Measurements from ENCODE around the gene ARID3B. TPM values are rescaled to one million over a fixed set of nuclear protein-coding genes. Genes with fewer than 3 reads are reported as not detected.

The ARID3B gene
- polyA plus RNA-seq, 1 experiment: 1.6 TPM

DNA sequence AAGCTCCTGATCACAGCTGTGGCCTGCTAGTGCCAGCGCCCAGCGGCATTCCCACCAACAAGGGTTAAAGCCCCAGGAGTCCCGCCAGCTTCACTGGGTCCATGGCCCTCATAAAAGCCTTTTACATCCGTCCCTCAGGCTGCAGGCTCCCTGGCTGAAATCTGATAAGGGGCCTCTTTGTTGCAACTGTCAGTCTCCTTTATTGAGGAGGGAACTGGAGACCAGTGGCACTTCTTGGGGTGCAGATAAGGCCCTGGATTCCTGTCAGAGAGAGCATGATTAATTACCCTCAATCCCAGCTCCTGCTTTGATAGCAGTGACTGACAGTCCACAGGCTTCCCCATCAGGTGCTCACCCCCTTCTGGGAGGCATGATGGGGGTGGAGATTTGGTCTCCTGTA lies 43.8 kb downstream of the ARID3B start:
- CTCF ChIA-PET: no interaction called here
- no peak overlapping the region for H3K4me3 ChIP-seq (ENCODE audit: low read depth, low read length)
- H3K9me3 ChIP-seq (ENCODE audit: control insufficient read depth, insufficient read depth, low read length): no peaks in the 10 kb centered on the region
- H3K27ac ChIP-seq (ENCODE audit: low read depth, low read length): no peak overlapping the region
- POLR2A ChIA-PET: interaction anchor here (0.7 kb wide), 1 partner anchor 13 kb away, joined by 3 read pairs; no protein-coding TSS in a partner anchor
- no peaks in the 10 kb centered on the region for H3K27me3 ChIP-seq (ENCODE audit: control insufficient read depth, insufficient read depth, low read length)
- no peak for DNase-seq (ENCODE audit: low read depth, low spot score)
- TF ChIP-seq, protein P1, sequence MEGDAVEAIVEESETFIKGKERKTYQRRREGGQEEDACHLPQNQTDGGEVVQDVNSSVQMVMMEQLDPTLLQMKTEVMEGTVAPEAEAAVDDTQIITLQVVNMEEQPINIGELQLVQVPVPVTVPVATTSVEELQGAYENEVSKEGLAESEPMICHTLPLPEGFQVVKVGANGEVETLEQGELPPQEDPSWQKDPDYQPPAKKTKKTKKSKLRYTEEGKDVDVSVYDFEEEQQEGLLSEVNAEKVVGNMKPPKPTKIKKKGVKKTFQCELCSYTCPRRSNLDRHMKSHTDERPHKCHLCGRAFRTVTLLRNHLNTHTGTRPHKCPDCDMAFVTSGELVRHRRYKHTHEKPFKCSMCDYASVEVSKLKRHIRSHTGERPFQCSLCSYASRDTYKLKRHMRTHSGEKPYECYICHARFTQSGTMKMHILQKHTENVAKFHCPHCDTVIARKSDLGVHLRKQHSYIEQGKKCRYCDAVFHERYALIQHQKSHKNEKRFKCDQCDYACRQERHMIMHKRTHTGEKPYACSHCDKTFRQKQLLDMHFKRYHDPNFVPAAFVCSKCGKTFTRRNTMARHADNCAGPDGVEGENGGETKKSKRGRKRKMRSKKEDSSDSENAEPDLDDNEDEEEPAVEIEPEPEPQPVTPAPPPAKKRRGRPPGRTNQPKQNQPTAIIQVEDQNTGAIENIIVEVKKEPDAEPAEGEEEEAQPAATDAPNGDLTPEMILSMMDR (IDR thresholded peaks at IDR 0.05; ENCODE audit: low read depth, low read length): no peak

DNA sequence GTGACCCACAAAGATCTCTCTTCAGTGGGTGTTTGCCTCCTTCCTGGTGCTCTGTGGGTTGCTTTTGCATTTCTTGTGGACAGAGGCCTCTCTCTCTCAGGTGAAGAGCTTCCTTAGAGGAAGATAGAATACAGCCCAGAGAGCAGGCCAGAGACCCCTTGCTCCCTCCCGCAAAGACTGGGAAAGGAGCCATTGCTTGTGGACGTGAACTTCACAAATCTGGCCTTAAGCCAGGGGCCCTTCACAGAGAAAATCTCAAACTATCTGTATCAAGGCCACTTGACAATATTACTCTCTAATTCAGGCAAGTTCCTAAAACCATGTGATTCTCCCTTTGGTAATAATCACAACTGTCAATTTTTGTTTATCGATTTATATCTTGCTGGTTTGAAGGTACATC lies 44.2 kb downstream of the ARID3B start:
- no peaks in the 10 kb centered on the region for H3K9me3 ChIP-seq (ENCODE audit: control insufficient read depth, insufficient read depth, low read length)
- no peak overlapping the region for H3K27ac ChIP-seq (ENCODE audit: low read depth, low read length)
- H3K27me3 ChIP-seq (ENCODE audit: control insufficient read depth, insufficient read depth, low read length): no peaks in the 10 kb centered on the region
- DNase-seq (ENCODE audit: low read depth, low spot score): no peak
- CTCF ChIA-PET: no interaction called here
- H3K4me3 ChIP-seq (ENCODE audit: low read depth, low read length): no peak overlapping the region
- TF ChIP-seq, protein P1 (IDR thresholded peaks at IDR 0.05; ENCODE audit: low read depth, low read length): no peak
- POLR2A ChIA-PET: interaction anchor here (0.7 kb wide), 1 partner anchor 13 kb away, joined by 3 read pairs; no protein-coding TSS in a partner anchor

DNA sequence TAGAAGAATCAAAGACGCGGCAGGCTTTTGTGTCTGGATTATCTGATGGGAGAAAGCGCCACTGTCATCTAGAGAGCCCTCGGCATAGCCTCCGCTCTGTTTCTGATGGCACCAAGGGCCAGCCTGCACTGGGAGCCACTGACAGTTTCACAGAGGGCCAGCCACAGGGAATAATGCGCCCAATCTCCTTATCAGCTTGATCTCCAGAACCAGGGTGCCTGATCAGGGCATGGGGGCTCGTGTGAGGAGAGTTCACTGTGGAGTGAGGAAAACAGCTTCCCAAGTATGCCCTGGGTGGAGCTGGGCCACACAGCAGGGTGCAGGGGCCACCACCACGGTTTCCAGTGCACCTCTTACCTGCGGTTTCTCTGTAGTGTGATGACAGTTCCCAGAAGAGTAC lies 44.8 kb downstream of the ARID3B start:
- no peak overlapping the region for H3K27ac ChIP-seq (ENCODE audit: low read depth, low read length)
- no peak for DNase-seq (ENCODE audit: low read depth, low spot score)
- no peaks in the 10 kb centered on the region for H3K27me3 ChIP-seq (ENCODE audit: control insufficient read depth, insufficient read depth, low read length)
- H3K4me3 ChIP-seq (ENCODE audit: low read depth, low read length): no peak overlapping the region
- no peaks in the 10 kb centered on the region for H3K9me3 ChIP-seq (ENCODE audit: control insufficient read depth, insufficient read depth, low read length)
- TF ChIP-seq, protein P1 (IDR thresholded peaks at IDR 0.05; ENCODE audit: low read depth, low read length): no peak
- POLR2A ChIA-PET: no interaction called here
- CTCF ChIA-PET: no interaction called here

DNA sequence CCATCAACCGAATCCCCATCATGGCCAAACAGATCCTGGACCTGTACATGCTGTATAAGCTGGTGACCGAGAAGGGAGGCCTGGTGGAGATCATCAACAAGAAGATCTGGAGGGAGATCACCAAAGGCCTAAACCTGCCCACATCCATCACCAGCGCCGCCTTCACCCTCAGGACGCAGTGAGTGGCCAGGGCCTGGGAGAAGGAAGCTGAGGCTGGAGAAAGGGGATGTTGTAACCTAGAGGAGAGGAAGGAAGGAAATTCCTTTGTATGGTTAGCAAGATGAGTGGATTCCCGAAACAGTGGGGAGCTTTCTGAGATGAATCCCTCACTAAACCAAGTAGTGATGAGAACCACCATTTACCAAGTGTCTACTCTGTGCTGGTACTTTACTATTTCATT lies 48.8 kb downstream of the ARID3B start:
- ChIA-PET POLR2A (no interaction called here), CTCF (no interaction called here)
- no peak for DNase-seq (ENCODE audit: low read depth, low spot score)
- Histone ChIP-seq H3K27me3 (ENCODE audit: control insufficient read depth, insufficient read depth, low read length) (no peaks in the 10 kb centered on the region), H3K9me3 (ENCODE audit: control insufficient read depth, insufficient read depth, low read length) (no peaks in the 10 kb centered on the region), H3K4me3 (ENCODE audit: low read depth, low read length) (no peak overlapping the region), H3K27ac (ENCODE audit: low read depth, low read length) (no peak overlapping the region)
- TF ChIP-seq, protein P1 (IDR thresholded peaks at IDR 0.05; ENCODE audit: low read depth, low read length): no peak

GRCh38 chr15:74592222-74592621 lies 51.2 kb downstream of the ARID3B start:
- H3K9me3 ChIP-seq (ENCODE audit: control insufficient read depth, insufficient read depth, low read length): no peaks in the 10 kb centered on the region
- ChIA-PET CTCF (no interaction called here), POLR2A (no interaction called here)
- H3K27me3 ChIP-seq (ENCODE audit: control insufficient read depth, insufficient read depth, low read length): no peaks in the 10 kb centered on the region
- no peak overlapping the region for H3K27ac ChIP-seq (ENCODE audit: low read depth, low read length)
- no peak for DNase-seq (ENCODE audit: low read depth, low spot score)
- TF ChIP-seq, protein P1 (IDR thresholded peaks at IDR 0.05; ENCODE audit: low read depth, low read length): no peak
- no peak overlapping the region for H3K4me3 ChIP-seq (ENCODE audit: low read depth, low read length)
